GM12865 (cell line): ENCODE data around the gene RUNX1.

Experiments
- DNase-seq: peaks from one replicate; pipeline ENCODE4 v3.0.0; 2010; ENCODE audit warnings: low read depth
- H3K4me3 ChIP-seq: 2 replicates; pipeline ENCODE4 v1.5.1; 2011; ENCODE audit warnings: mild to moderate bottlenecking, low read depth, low read length, control low read depth
- CTCF ChIP-seq: IDR thresholded peaks from 2 replicates; pipeline ENCODE4 v1.5.1; 2011; ENCODE audit warnings: low read length, control low read depth, low read depth, inconsistent platforms; ENCODE audit not compliant: insufficient read depth; ENCODE audit errors: missing control alignments

The RUNX1 gene

GRCh38 chr21:35021546-35021945, 27.6 kb downstream of the RUNX1 start:
- TF ChIP-seq CTCF = no peak
- DNase-seq = no peak
- H3K4me3 ChIP-seq = no peak overlapping the region

GRCh38 chr21:35020902-35021301, 28.2 kb downstream of the RUNX1 start:
- no peak for TF ChIP-seq CTCF
- no peak overlapping the region for H3K4me3 ChIP-seq
- no peak for DNase-seq

- TF ChIP-seq CTCF = no peak
- H3K4me3 ChIP-seq = no peak overlapping the region
- DNase-seq = no peak
Observed at GRCh38 chr21:35020436-35020835, 28.7 kb downstream of the RUNX1 start.

- no peak overlapping the region for H3K4me3 ChIP-seq
- DNase-seq = no peak
- no peak for TF ChIP-seq CTCF
Observed at GRCh38 chr21:35019631-35020032, 29.5 kb downstream of the RUNX1 start.

GRCh38 chr21:35017256-35017655, 31.8 kb downstream of the RUNX1 start:
- no peak overlapping the region for H3K4me3 ChIP-seq
- TF ChIP-seq CTCF = no peak
- DNase-seq = no peak

- DNase-seq = no peak
- no peak for TF ChIP-seq CTCF
- no peak overlapping the region for H3K4me3 ChIP-seq
Observed at GRCh38 chr21:35016517-35017188, 32.4 kb downstream of the RUNX1 start.

- DNase-seq = no peak
- no peak for TF ChIP-seq CTCF
Observed at GRCh38 chr21:35016071-35016470, 33.0 kb downstream of the RUNX1 start.

More at GRCh38 chr21:35016071-35016470, 33.0 kb downstream of the RUNX1 start:
- no peak overlapping the region for H3K4me3 ChIP-seq
